Uterus (tissue), 4 donors: Measurements from ENCODE around the gene MKLN1. TPM values are rescaled to one million over a fixed set of nuclear protein-coding genes. Genes with fewer than 3 reads are reported as not detected.

ENCODE experiments used
- DNase-seq, 2 donors: peaks; one replicate each; pipeline ENCODE4 v3.0.0-alpha.2; 2019 to 2020
- H3K27ac ChIP-seq, 2 donors: fragments of 200-600 bp; sonication (generic); 1 replicate in 1 of 2; 2 replicates in 1 of 2; pipeline ENCODE4 v1.5.1; 2016 to 2018
- H3K27me3 ChIP-seq, 2 donors: fragments of 200-600 bp; sonication (generic); one replicate each; pipeline ENCODE4 v1.5.1; 2018 to 2019; ENCODE audit warnings: control low read depth in 1 of 2
- H3K36me3 ChIP-seq, 2 donors: fragments of 200-600 bp; sonication (generic); one replicate each; pipeline ENCODE4 v1.5.1; 2019; ENCODE audit warnings: control low read depth in 1 of 2
- H3K4me1 ChIP-seq, 2 donors: fragments of 200-600 bp; sonication (generic); one replicate each; pipeline ENCODE4 v1.5.1; 2018 to 2019; ENCODE audit warnings: control low read depth in 1 of 2
- H3K4me3 ChIP-seq, 2 donors: fragments of 200-600 bp; sonication (generic); 1 replicate in 1 of 2; 2 replicates in 1 of 2; pipeline ENCODE4 v1.5.1; 2018 to 2019; ENCODE audit warnings: mild to moderate bottlenecking in 1 of 2
- H3K9me3 ChIP-seq, 2 donors: fragments of 200-600 bp; sonication (generic); one replicate each; pipeline ENCODE4 v1.5.1; 2019; ENCODE audit warnings: control low read depth in 1 of 2
- CTCF ChIP-seq, 4 experiments: fragments of 200-600 bp in 2 of 4; fragments of 450-650 bp in 2 of 4; sonication (generic) in 2 of 4; IDR thresholded peaks; one replicate each; pipeline ENCODE4 v1.5.1; 2016 to 2019; ENCODE audit warnings: antibody characterized with exemption in 4 of 4, mild to moderate bottlenecking in 2 of 4, moderate library complexity in 1 of 4
- POLR2A ChIP-seq, 2 donors: fragments of 450-650 bp; IDR thresholded peaks; one replicate each; pipeline ENCODE4 v1.6.1; 2016; ENCODE audit warnings: antibody characterized with exemption in 2 of 2, mild to moderate bottlenecking in 1 of 2, moderate library complexity in 1 of 2
- intact Hi-C: fragments of 100-400 bp; cut with DNase I; formaldehyde crosslinking; loops from one replicate; pipeline ENCODE4 v1.15.1; 2023; ENCODE audit warnings: low total_unique reads
- total RNA-seq, 4 donors: library from RNA; depleted of rRNA in 3 of 4; stranded (reverse); fragments of >200 nt in 3 of 4; gene quantifications; one replicate each; pipeline versions ENCODE4 v1.1.0 to v1.2.4, GENCODE V29; 2014 to 2023
- donor health status: DM: yes; HTN: yes; CAD: no.

Gene MKLN1
- total RNA-seq, 4 donors from 2014 or later: 52.9 to 311 (median 128) TPM

DNA sequence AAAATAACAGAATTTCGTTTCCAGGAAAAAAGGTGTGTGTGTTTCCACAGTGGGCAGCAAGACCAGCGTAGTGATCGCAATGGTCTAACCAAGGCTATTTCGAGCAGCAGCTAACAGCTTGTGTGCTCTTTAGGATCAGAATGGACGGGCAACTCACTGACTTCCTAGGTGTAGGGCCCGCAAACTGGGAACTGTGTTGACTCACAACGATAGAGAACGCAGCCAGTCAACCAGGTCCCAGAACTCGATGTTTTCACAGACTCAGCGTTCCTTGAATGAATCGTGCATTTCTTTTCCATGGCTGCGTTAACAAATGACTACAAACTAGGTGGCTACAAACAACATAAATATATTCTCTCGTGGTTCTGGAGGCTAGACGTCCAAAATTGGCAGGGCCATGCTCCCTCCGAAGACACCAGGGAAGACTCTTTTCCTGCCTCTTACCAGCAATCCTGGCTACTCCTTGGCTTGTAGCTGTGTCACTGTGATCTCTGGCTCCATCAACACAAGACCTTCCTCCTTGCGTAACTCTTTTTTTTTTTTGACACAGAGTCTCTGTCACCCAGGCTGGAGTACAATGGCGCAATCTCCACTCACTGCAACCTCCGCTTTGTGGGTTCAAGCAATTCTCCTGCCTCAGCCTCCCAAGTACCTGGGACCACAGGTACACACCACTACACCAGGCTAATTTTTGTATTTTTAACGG lies 189.7 kb downstream of the MKLN1 start:
- Histone ChIP-seq H3K27me3 (no peaks in the 10 kb centered on the region), H3K9me3 (no peaks in the 10 kb centered on the region), H3K36me3 (no peaks in the 10 kb centered on the region), H3K4me1 (no peaks in the 10 kb centered on the region), H3K4me3 (no peak overlapping the region), H3K27ac (no peak overlapping the region)
- no peak for DNase-seq
- TF ChIP-seq CTCF (IDR thresholded peaks at IDR 0.05): no peak
- TF ChIP-seq POLR2A (IDR thresholded peaks at IDR 0.05): no peak
- intact Hi-C loops: no loop called here

DNA sequence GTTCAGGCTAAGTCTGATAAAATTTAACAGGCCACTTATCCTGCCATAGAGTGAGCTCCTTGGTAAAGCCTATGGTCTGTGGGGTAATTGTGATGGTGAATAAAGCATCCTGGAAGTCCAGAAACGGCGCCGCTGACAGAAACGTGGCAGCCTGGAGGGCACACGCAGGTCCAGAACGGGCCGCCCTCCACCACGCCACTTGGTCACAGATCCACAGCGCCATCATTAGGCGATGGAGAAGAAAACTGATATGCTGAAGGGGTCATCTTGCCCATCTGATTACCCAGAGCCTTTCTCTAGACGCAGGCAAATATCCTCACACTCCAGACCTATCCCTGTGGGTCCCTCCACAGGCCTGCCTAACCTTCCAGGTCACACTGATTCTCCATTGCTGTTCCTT lies 190.9 kb downstream of the MKLN1 start:
- H3K4me1 ChIP-seq: peaks cover 0 to 5% of the 10 kb centered on the region in 2 donors
- intact Hi-C loops: no loop called here
- no peaks in the 10 kb centered on the region for H3K36me3 ChIP-seq
- H3K4me3 ChIP-seq: no peak overlapping the region
- no peaks in the 10 kb centered on the region for H3K9me3 ChIP-seq
- DNase-seq: no peak
- no peaks in the 10 kb centered on the region for H3K27me3 ChIP-seq
- peak overlapping the region; percentile 7 to 47 for H3K27ac ChIP-seq
- TF ChIP-seq POLR2A (IDR thresholded peaks at IDR 0.05) (no peak), CTCF (IDR thresholded peaks at IDR 0.05) (no peak)

DNA sequence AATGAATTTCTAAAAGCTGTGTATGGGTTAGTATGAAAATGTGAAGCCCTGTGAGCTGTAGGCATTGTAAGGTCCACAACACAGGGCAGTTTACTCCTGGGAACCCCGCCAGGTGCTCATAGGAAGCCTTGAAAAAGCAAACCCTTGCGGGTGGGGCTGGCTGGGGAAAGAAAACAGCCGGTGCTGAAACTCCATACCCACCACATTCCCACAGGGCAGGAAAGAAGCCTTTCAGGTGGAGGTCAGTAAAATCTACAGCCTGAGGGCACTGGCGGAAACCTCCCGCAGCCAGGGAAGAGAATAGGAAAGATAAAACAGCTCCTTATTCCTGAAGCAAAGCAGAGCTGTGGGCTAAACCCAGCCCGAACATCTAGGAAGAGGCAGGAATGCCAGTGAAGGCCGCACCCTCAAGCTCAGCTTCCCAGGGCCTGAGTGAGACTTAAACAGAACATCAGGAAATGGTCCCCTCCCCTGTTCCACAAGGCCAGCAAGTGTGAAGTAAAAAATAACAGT lies 194.0 kb downstream of the MKLN1 start:
- DNase-seq: peak in 1 of 2 donors; percentile 71
- intact Hi-C loops: no loop called here

GRCh38 chr7:131522325-131522930 lies 194.8 kb downstream of the MKLN1 start:
- H3K4me1 ChIP-seq: peaks cover 0 to 5% of the 10 kb centered on the region in 2 donors
- peak overlapping the region; percentile 71 to 74 for H3K27ac ChIP-seq
- no peaks in the 10 kb centered on the region for H3K9me3 ChIP-seq
- H3K36me3 ChIP-seq: no peaks in the 10 kb centered on the region
- peak overlapping the region in 1 of 2 donors; percentile 2 for H3K4me3 ChIP-seq
- H3K27me3 ChIP-seq: no peaks in the 10 kb centered on the region
- no peak for DNase-seq
- intact Hi-C loops: no loop called here
- TF ChIP-seq CTCF (IDR thresholded peaks at IDR 0.05): no peak
- TF ChIP-seq POLR2A (IDR thresholded peaks at IDR 0.05): no peak

More for the DNA sequence above, 194.0 kb downstream of the MKLN1 start:
- Histone ChIP-seq H3K36me3 (no peaks in the 10 kb centered on the region), H3K4me1 (peaks cover 0 to 5% of the 10 kb centered on the region in 2 donors), H3K9me3 (no peaks in the 10 kb centered on the region), H3K27me3 (no peaks in the 10 kb centered on the region), H3K27ac (peak overlapping the region; percentile 71 to 74), H3K4me3 (no peak overlapping the region)
- TF ChIP-seq POLR2A (IDR thresholded peaks at IDR 0.05) (no peak), CTCF (IDR thresholded peaks at IDR 0.05) (no peak)

GRCh38 chr7:131524115-131524514 lies 196.4 kb downstream of the MKLN1 start:
- peak overlapping the region; percentile 24 to 45 for H3K27ac ChIP-seq
- DNase-seq: no peak
- intact Hi-C loops: no loop called here
- no peak overlapping the region for H3K4me3 ChIP-seq
- no peaks in the 10 kb centered on the region for H3K27me3 ChIP-seq
- TF ChIP-seq POLR2A (IDR thresholded peaks at IDR 0.05) (no peak), CTCF (IDR thresholded peaks at IDR 0.05) (no peak)
- H3K4me1 ChIP-seq: peaks cover 0 to 5% of the 10 kb centered on the region in 2 donors
- no peaks in the 10 kb centered on the region for H3K9me3 ChIP-seq
- H3K36me3 ChIP-seq: no peaks in the 10 kb centered on the region
